Stimulated activated CD4-positive, alpha-beta T cell treated with anti-CD3 and anti-CD28 coated beads, Interleukin-12 subunit alpha, Interleukin-12 subunit beta, amount 100 ng/mL, for 24 hours (primary cell): ENCODE results near the gene WDR31.
"Not testable (repeated sequence)": the region's sequence is repeated elsewhere in the genome, so short reads cannot be mapped to it uniquely, and the experiment has no call there.

Experiments used
- DNase-seq, 2 experiments: peaks; one replicate each; pipeline ENCODE4 v3.0.0-alpha.2; 2020; ENCODE audit warnings: low read depth in 2 of 2

The WDR31 gene

DNA sequence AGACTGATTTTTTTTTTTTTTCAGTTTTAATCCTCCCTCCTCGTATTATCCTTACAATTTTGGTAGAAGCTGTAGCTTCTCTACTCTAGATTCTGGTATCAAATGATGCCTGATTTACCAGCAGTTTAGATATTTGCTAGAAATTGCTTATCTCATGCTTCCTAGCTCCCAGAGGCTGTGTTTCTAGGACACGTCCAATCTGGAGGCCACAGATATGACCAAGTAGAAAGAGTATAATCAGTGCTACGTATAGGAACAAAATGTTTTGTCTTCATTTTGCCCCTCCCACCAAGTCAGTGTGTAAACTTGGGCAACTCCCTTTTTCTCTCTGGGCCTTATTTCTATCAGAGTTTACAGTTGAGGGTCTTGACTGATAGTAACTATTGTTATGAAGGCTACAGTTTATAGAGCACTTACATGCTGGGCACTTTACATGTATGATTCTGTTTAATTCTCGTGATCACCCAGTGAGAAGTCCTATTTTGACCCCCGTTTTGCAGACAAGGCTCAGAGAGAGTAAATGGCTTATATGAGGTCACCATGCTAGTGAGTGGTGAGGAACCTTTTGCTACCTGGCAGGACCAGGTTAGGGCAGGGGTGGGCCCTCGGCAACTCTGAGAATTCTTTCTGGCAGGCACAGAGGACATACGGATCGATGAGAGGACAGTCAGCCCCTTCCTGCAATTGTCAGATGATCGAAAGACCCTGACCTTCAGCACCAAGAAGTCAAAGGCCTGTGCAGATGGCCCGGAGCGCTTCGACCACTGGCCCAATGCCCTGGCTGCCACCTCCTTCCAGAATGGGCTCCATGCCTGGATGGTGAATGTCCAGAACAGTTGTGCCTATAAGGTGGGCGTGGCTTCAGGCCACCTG, 29.1 kb upstream of the WDR31 start:
- no peak for DNase-seq

- DNase-seq, result no peak
These were observed 28.4 kb upstream of the WDR31 start for GRCh38 chr9:113368348-113368981.

- not testable (repeated sequence) for DNase-seq
These were observed 25.6 kb upstream of the WDR31 start for GRCh38 chr9:113365652-113366051.

DNA sequence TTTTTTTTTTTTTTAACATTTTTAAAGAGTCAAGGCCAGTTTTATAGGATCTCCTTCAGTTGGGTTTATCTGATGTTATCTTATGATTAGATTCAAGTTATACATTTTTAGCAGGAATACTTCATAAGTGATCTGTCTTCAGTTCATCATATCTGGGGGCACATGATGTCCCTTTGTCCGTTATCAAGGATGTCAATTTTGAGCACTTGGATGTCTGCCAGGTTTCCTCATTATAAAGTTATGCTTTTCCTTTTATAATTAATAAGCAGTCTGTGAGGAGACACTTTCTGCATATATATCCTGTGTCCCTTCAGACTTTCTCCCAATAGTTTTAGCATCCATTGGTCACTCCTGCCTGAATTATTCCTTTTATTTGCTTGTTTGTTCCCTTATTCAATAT, 24.9 kb upstream of the WDR31 start:
- no peak for DNase-seq

GRCh38 chr9:113363336-113363735, 23.3 kb upstream of the WDR31 start:
- DNase-seq, result no peak

DNA sequence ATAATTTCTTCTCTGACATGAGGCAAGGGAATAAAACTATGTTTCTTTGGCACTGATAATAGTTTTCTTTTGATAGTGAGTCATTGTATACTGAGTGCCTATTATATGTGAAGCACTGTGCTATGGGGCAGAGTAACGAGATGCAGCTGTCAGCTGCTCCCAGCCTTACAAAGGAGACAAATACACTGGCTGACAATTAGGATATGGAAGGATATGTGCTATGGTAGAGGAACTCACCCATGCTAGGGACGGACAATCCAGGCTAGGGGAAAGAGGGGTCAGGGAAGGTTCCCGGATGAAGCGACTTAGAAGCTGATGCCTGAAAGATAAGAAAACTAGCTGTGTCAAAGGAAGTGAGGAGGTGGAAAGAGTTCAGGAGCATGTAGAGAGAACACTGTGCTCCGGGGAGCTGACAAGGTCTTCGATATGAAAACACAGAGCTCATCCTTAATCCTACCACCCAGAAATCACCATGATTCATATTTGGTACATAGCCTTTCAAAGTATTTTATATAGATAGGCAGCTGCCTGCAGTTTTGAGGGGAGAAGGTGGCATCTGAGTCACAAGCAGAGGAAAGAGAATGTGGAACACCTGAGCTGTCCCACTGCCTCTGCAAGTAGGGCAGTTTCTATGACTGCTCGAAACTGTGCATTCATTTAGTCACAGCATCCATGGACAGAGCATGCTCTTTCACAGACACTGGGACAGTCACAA, 21.4 kb upstream of the WDR31 start:
- DNase-seq, result no peak

GRCh38 chr9:113360242-113360842, 20.3 kb upstream of the WDR31 start:
- no peak for DNase-seq

GRCh38 chr9:113359385-113359784, 19.3 kb upstream of the WDR31 start:
- DNase-seq, result no peak

DNA sequence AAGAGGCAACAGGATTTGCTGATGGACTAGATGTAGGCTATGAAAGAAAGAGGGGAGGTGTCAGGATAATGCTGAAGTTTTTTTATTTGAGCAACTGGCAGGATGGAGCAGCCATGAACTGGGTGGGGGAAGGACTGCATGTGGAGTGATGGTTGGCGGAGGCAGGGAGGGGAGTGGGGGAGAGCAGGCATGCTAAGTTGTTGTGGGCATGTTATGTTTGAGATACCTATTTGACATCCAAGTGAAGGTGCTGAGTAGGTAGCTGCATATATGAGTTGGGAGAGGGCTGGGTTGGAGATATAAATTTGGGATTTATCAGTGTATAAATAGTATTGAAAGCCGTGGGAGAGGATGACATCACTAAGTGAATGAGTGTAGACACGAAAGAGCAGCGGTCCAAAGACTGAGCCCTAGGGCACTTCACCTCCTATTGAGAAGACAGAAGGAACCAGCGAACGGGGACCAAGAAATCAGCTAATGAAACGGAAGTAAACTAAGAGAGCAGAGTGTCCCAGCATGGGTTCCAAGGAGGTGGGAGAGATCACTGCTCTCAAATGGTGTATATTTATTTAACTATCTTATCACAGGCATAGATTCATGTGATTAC, 16.7 kb upstream of the WDR31 start:
- DNase-seq, result no peak

DNA sequence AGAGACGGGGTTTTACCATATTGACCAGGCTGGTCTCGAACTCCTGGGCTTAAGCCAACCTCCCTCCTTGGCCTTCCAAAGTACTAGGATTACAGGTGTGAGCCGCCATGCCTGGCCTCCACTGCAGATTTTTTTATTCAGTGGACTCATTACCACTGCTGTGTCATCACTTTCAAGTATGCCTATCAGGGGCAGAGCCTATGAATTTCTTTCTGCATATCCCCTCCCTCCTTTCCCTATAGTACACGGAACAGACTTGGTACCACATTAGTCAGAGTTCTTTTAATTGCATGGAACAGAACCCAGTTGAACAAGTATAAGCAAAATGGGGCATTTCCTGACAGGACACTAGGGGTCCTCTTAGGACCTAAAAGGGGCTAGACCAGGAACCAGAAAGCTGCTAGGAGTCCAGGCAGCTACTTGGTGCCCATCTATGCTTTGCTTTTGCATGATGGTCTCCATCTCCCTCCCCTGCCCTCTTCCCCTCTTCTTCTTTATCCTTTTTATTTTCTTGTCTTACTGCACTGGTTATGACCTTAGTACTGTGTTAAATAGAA, 15.0 kb upstream of the WDR31 start:
- DNase-seq, result no peak

GRCh38 chr9:113352411-113352810, 12.3 kb upstream of the WDR31 start:
- no peak for DNase-seq

DNA sequence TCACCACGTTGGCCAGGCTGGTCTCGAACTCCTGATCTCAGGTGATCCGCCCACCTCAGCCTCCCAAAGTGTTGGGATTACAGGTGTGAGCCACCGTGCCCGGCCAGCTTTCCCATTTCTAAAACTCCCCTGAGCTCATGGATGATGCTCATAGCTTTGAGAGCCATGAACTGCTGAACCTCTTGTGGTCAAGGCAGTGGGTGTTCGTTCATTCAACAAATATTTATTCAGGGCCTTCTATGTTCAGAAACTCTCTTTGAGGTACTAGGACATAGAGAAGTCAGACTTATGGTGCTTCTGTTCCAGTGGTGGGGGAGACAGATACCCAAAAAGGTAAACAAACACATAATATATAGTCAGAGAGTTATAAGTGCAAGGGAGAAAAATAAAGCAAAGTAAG, 11.9 kb upstream of the WDR31 start:
- DNase-seq, result no peak

GRCh38 chr9:113350937-113351336, 10.9 kb upstream of the WDR31 start:
- DNase-seq, result peak in 1 of 2 experiments; percentile 38

DNA sequence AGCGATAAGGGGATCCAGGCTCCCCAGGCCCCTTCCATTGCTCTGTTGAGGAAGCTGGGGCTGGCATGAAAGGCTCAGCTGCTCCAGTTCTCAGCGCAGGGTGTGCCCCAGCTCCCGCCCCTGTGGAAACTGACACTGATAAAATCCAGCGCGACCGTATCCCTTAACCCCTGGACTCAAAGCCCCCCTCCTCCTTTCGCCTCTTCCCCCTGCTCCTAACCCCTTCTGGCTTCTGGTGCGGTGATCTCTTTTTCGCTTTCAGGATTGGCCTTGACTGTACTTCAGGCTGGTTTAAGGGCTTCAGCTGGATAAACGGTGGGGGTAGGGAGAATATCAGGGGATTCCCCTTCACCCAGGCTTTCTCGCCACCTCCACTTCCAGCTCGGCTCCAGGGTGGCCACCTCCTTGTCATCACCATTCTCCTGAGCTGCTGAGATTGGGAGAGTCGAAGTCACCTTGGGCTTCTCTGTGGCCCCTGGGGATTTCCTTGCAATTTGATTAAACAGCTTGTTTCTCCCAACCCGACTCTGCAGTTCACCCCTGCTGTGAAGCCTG, 10.1 kb upstream of the WDR31 start:
- no peak for DNase-seq

- peak in 1 of 2 experiments; percentile 24 for DNase-seq
These were observed 9.5 kb upstream of the WDR31 start, which contains the start of gene BSPRY for GRCh38 chr9:113349445-113350094. BSPRY (plus strand) TSS chr9:113349541; CDS start chr9:113349580, 39 bp downstream.

DNA sequence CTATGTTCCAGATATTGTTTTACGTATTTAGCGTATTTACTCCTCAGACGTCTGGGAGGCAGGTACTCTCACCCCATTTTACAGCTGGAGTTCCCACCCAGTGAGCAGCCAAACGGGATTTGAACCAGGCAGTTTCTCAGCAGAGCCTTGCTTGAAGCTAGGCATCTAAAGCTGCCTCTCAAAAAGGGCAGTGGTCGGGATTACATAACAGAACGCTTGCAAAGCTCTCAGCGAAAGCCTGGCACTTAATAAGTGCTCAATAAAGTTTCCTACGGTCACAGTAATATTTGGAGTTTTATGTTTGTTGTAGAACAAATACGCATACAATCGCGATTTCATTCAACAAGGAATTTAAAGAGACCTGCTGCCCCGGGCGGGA, 9.0 kb upstream of the WDR31 start:
- no peak for DNase-seq

DNA sequence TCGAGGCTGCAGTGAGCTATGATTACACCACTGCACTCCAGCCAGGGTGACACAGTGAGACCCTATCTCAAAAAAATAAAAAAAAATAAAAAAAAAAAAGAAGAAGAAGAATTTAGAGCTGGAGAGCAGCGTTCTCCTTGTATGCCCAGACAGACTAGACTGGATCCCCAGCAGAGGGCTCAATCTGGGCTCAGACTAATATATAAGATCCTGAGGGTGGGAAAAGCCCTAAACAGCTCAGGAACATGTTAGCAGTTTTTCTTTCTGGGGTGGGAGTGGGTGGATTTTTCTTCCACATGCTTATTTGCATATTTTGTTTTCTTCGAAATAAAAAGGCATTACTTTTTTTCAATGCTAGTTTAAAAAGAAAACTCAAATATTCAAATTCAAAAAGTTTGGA, 8.4 kb upstream of the WDR31 start:
- DNase-seq, result no peak

GRCh38 chr9:113345671-113346070, 5.6 kb upstream of the WDR31 start:
- DNase-seq, result no peak

GRCh38 chr9:113345190-113345589, 5.1 kb upstream of the WDR31 start:
- no peak for DNase-seq

DNA sequence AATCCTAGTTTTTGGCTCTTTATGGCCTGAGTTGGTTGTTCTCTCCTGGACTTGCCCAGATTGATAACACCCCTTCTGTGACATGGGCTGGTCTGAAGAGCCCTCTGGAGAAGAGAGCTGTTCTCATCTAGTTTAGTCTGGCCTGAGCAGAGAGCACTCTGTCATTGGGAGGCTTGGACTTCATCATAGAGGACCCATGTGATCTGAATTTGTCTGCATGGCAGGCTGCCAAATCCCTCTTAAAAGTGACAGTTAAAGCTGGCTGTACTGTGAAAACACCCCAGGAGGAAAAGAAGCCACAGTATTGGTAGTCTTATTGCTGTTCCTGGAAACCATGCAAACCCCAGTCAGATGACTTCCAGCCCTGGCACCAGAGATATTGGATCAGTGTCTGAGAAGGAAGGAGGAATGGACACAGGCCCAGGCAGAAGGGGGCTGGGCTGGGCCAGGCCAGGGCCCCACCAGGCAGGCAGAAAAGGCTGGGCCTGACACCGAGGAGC, 3.7 kb upstream of the WDR31 start:
- no peak for DNase-seq
